ENCODE data around the gene ARHGEF40. TPM values are rescaled to one million over a fixed set of nuclear protein-coding genes. Genes with fewer than 3 reads are reported as not detected.
A peak's percentile ranks its signal among the peaks of the same experiment; 100 is the strongest.

Gene ARHGEF40
- total and polyA plus RNA-seq, 7 donors, result 6.8 to 18.7 (median 10.1) TPM

- intact Hi-C loops (cut with DNase I), result loop anchor here in 1 of 2 donors (2.0 kb wide), 1 partner anchor 17 kb away; no protein-coding TSS in a partner anchor
- H3K4me1 ChIP-seq, result peaks cover 18% of the 10 kb centered on the region
- ATAC-seq, result peak in 1 of 4 donors; percentile 22
- WGBS, 3 donors, result 32 to 39% (median 39%) methylated on average over 4 of the region's 4 CpGs
- peak overlapping the region; percentile 83 for H3K4me3 ChIP-seq
- no peak for TF ChIP-seq CTCF (IDR thresholded peaks at IDR 0.05)
- H3K9me3 ChIP-seq, result no peaks in the 10 kb centered on the region
- H3K27me3 ChIP-seq (ENCODE audit: insufficient read depth in 3 of 3, low read length in 2 of 3), result no peaks in the 10 kb centered on the region
- H3K27ac ChIP-seq, result peak overlapping the region; percentile 84
- peaks cover 4 to 44% of the 10 kb centered on the region in 2 donors for H3K36me3 ChIP-seq (ENCODE audit: insufficient read depth in 1 of 2, low read depth in 1 of 2)
- no peak for DNase-seq
Observed at GRCh38 chr14:21072031-21072473, 1.9 kb downstream of the ARHGEF40 start.

GRCh38 chr14:21072781-21073339 lies 2.8 kb downstream of the ARHGEF40 start:
- intact Hi-C loops (cut with DNase I), result loop anchor here in 1 of 2 donors (2.0 kb wide), 1 partner anchor 16 kb away; no protein-coding TSS in a partner anchor
- Histone ChIP-seq H3K4me3 (no peak overlapping the region), H3K9me3 (no peaks in the 10 kb centered on the region), H3K36me3 (ENCODE audit: insufficient read depth in 1 of 2, low read depth in 1 of 2) (peaks cover 4 to 52% of the 10 kb centered on the region in 2 donors), H3K27me3 (ENCODE audit: insufficient read depth in 3 of 3, low read length in 2 of 3) (no peaks in the 10 kb centered on the region), H3K4me1 (peaks cover 18% of the 10 kb centered on the region), H3K27ac (peak overlapping the region; percentile 84)
- no peak for DNase-seq
- no peak for ATAC-seq
- no peak for TF ChIP-seq CTCF (IDR thresholded peaks at IDR 0.05)
- WGBS, 3 donors, result 84 to 92% (median 86%) methylated on average over 9 of the region's 9 CpGs

- H3K4me1 ChIP-seq, result peaks cover 15% of the 10 kb centered on the region
- TF ChIP-seq CTCF (IDR thresholded peaks at IDR 0.05), result no peak
- no peak overlapping the region for H3K4me3 ChIP-seq
- no peak overlapping the region for H3K27ac ChIP-seq
- intact Hi-C loops (cut with DNase I), result loop anchor here in 1 of 2 donors (2.0 kb wide), 1 partner anchor 15 kb away; no protein-coding TSS in a partner anchor
- ATAC-seq, result no peak
- no peaks in the 10 kb centered on the region for H3K9me3 ChIP-seq
- H3K27me3 ChIP-seq (ENCODE audit: insufficient read depth in 3 of 3, low read length in 2 of 3), result no peaks in the 10 kb centered on the region
- DNase-seq, result no peak
- peaks cover 4 to 62% of the 10 kb centered on the region in 2 donors for H3K36me3 ChIP-seq (ENCODE audit: insufficient read depth in 1 of 2, low read depth in 1 of 2)
- WGBS, 3 donors, result 83 to 88% (median 87%) methylated on average over 8 to 9 of the region's 9 CpGs
Observed at GRCh38 chr14:21073921-21074320, 3.8 kb downstream of the ARHGEF40 start.

GRCh38 chr14:21074398-21075272 lies 4.5 kb downstream of the ARHGEF40 start:
- WGBS, 3 donors, result 88 to 89% (median 89%) methylated on average over 24 to 26 of the region's 26 CpGs
- no peaks in the 10 kb centered on the region for H3K27me3 ChIP-seq (ENCODE audit: insufficient read depth in 3 of 3, low read length in 2 of 3)
- intact Hi-C loops (cut with DNase I), result no loop called here
- H3K4me1 ChIP-seq, result peaks cover 9% of the 10 kb centered on the region
- TF ChIP-seq CTCF (IDR thresholded peaks at IDR 0.05), result no peak
- DNase-seq, result no peak
- no peak for ATAC-seq
- H3K9me3 ChIP-seq, result no peaks in the 10 kb centered on the region
- no peak overlapping the region for H3K27ac ChIP-seq
- H3K4me3 ChIP-seq, result no peak overlapping the region
- H3K36me3 ChIP-seq (ENCODE audit: insufficient read depth in 1 of 2, low read depth in 1 of 2), result peaks cover 4 to 69% of the 10 kb centered on the region in 2 donors
